Mucosa of descending colon (tissue), 3 donors: ENCODE results near the gene CACNG6. TPM values are rescaled to one million over a fixed set of nuclear protein-coding genes. Genes with fewer than 3 reads are reported as not detected.
"Not testable (repeated sequence)": the region's sequence is repeated elsewhere in the genome, so short reads cannot be mapped to it uniquely, and the experiment has no call there.

Experiments
- ATAC-seq: fragments of 200-7000 bp; cut with Tn5 transposase; one replicate; pipeline ENCODE4 v1.9.1; 2020; ENCODE audit warnings: mild to moderate bottlenecking, moderate library complexity
- DNase-seq, 3 donors: peaks; one replicate each; pipeline ENCODE4 v3.0.0-alpha.2; 2020
- H3K36me3 ChIP-seq: fragments of 200-600 bp; one replicate; pipeline ENCODE4 v1.8.0; 2021; ENCODE audit warnings: low read depth, mild to moderate bottlenecking
- H3K4me1 ChIP-seq: fragments of 200-600 bp; one replicate; pipeline ENCODE4 v1.8.0; 2021; ENCODE audit warnings: low read depth, mild to moderate bottlenecking
- H3K4me3 ChIP-seq: fragments of 200-600 bp; one replicate; pipeline ENCODE4 v1.8.0; 2021; ENCODE audit warnings: mild to moderate bottlenecking
- H3K9me3 ChIP-seq: fragments of 200-600 bp; one replicate; pipeline ENCODE4 v1.8.0; 2021; ENCODE audit warnings: mild to moderate bottlenecking
- CTCF ChIP-seq: fragments of 200-600 bp; IDR thresholded peaks from one replicate; pipeline ENCODE4 v1.8.0; 2022; ENCODE audit warnings: antibody characterized with exemption, mild to moderate bottlenecking
- intact Hi-C, 2 donors: fragments of 100-400 bp; cut with DNase I in 1 of 2; cut with micrococcal nuclease in 1 of 2; formaldehyde crosslinking; loops; one replicate each; pipeline versions ENCODE4 v1.11.0 to v1.11.1; 2022; cut with DNase I, micrococcal nuclease
- total RNA-seq, 3 donors: library from RNA; stranded (reverse); fragmentation: NEBNext Ultra II Directional in 2 of 3; extraction: Animal tissue kit (Norgen Biotek cat#: 25700) in 2 of 3; gene quantifications; one replicate each; pipeline versions ENCODE4 v1.2.1 to v1.2.4, GENCODE V29; 2021 to 2023
- donor health status: DM: no; HTN: no; CAD: no; lungs with moderate emphysema.
- donor health status: DM: no; HTN: no; CAD: no.
- donor health status: DM: no; HTN: yes; CAD: no.

The CACNG6 gene
- total RNA-seq, 3 donors from 2014 or later = not detected

DNA sequence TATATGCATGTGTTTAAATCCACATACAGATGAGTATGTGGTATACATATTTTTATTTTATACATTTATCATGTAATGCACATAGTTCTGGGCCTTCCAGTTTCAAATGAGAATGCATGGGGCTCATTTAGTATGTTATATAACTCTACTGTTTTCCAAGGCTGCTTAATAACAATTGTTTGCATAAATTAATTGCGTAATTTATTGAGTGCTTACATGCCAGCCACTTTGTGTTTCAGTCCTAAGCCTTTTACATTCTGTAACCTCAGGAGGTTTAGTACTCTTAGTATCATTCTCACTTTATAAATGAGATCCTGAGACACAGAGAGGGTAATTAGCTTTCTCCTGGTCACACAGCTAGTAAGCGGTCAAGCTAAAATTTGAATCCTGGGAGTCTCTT, 45.4 kb upstream of the CACNG6 start:
- ATAC-seq (no peak), DNase-seq (no peak)
- no peak for TF ChIP-seq CTCF
- Histone ChIP-seq H3K4me3 (no peak overlapping the region), H3K36me3 (no peaks in the 10 kb centered on the region), H3K4me1 (no peaks in the 10 kb centered on the region), H3K9me3 (no peaks in the 10 kb centered on the region)
- intact Hi-C loops = no loop called here

DNA sequence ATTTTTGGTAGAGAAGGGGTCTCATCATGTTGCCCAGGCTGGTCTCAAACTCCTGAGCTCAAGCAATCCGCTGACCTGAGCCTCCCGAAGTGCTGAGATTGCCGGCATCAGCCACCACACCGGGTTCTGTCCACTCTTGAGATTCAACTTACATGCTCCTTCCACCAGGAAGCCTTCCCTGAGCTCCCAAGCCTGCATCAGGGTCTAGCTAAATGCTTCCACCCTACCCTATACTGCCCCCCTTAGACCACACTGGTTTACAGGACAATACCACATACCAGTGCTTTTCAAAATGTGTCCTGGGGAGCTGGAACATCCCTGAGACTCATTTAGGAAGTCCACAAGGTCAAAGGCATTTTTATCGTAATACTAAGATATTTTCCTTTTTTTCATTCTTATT, 43.8 kb upstream of the CACNG6 start:
- H3K36me3 ChIP-seq = no peaks in the 10 kb centered on the region
- intact Hi-C loops = no loop called here
- ATAC-seq (no peak), DNase-seq (no peak)
- H3K4me3 ChIP-seq = no peak overlapping the region
- TF ChIP-seq CTCF = no peak
- H3K4me1 ChIP-seq = no peaks in the 10 kb centered on the region
- no peaks in the 10 kb centered on the region for H3K9me3 ChIP-seq

GRCh38 chr19:53948611-53949010, 42.8 kb upstream of the CACNG6 start:
- H3K4me1 ChIP-seq, DNase-seq, intact Hi-C loops, H3K36me3 ChIP-seq, H3K4me3 ChIP-seq, ATAC-seq, H3K9me3 ChIP-seq: not testable (repeated sequence)

- no peak for ATAC-seq
Observed at GRCh38 chr19:53951436-53951835, 40.0 kb upstream of the CACNG6 start.

GRCh38 chr19:53951947-53952346, 39.5 kb upstream of the CACNG6 start:
- no peak for DNase-seq
- Histone ChIP-seq H3K9me3 (no peaks in the 10 kb centered on the region), H3K4me3 (no peak overlapping the region), H3K36me3 (no peaks in the 10 kb centered on the region), H3K4me1 (no peaks in the 10 kb centered on the region)
- no peak for TF ChIP-seq CTCF
- no peak for ATAC-seq
- intact Hi-C loops = no loop called here

More at GRCh38 chr19:53951436-53951835, 40.0 kb upstream of the CACNG6 start:
- no peak for TF ChIP-seq CTCF
- Histone ChIP-seq H3K4me3 (no peak overlapping the region), H3K9me3 (no peaks in the 10 kb centered on the region), H3K36me3 (no peaks in the 10 kb centered on the region), H3K4me1 (no peaks in the 10 kb centered on the region)
- DNase-seq = no peak
- intact Hi-C loops = no loop called here

GRCh38 chr19:53953383-53953782, 38.1 kb upstream of the CACNG6 start:
- no peak for ATAC-seq
- no peaks in the 10 kb centered on the region for H3K9me3 ChIP-seq
- TF ChIP-seq CTCF = no peak
- H3K4me3 ChIP-seq = no peak overlapping the region
- intact Hi-C loops = no loop called here
- H3K36me3 ChIP-seq = no peaks in the 10 kb centered on the region
- DNase-seq = no peak
- no peaks in the 10 kb centered on the region for H3K4me1 ChIP-seq
